Gastroesophageal sphincter (tissue), 3 donors: ENCODE measurements around the gene CYP4F2.

Source experiments
- CTCF ChIP-seq, 4 experiments: fragments of 200-600 bp in 2 of 4; fragments of 450-650 bp in 2 of 4; sonication (generic) in 1 of 4; IDR thresholded peaks; one replicate each; pipeline ENCODE4 v1.5.1; 2017 to 2019; ENCODE audit warnings: antibody characterized with exemption in 4 of 4, mild to moderate bottlenecking in 2 of 4, moderate library complexity in 2 of 4
- EP300 ChIP-seq: sonication (generic); formaldehyde crosslinking; IDR thresholded peaks from one replicate; pipeline ENCODE4 v1.6.1; 2017; ENCODE audit warnings: antibody characterized with exemption, mild to moderate bottlenecking
- POLR2A ChIP-seq, 2 donors: fragments of 450-650 bp; IDR thresholded peaks; one replicate each; pipeline ENCODE4 v1.6.1; 2017; ENCODE audit warnings: antibody characterized with exemption in 2 of 2, mild to moderate bottlenecking in 2 of 2, moderate library complexity in 1 of 2
- POLR2AphosphoS5 ChIP-seq: sonication (generic); formaldehyde crosslinking; IDR thresholded peaks from one replicate; pipeline ENCODE4 v1.6.1; 2017; ENCODE audit warnings: antibody characterized with exemption

DNA sequence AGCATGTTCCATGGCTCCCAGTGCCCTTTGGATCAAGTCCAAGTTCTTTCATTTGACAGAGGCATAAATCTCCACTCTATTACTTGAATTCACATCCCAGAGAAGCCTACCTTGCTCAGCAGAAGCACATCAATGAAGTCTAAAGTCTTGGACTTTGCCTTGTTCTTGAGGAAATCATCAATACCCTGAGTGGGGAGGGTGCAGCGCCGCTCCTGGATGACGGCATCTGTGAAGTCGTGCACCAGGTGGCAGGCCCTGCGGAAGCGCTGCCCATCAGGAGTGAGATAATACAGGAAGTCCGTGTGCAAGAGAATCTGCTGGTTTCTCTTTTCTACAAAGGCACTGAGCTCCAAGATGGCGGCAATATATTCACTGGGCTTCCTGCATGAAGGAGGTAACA is 25.8 kb upstream of the CYP4F2 start:
- no peak for TF ChIP-seq EP300
- no peak for TF ChIP-seq POLR2A (IDR thresholded peaks at IDR 0.05)
- TF ChIP-seq CTCF (IDR thresholded peaks at IDR 0.05), result no peak
- TF ChIP-seq POLR2AphosphoS5, result no peak
